ENCODE data around the gene RBBP5.

RBBP5 gene

DNA sequence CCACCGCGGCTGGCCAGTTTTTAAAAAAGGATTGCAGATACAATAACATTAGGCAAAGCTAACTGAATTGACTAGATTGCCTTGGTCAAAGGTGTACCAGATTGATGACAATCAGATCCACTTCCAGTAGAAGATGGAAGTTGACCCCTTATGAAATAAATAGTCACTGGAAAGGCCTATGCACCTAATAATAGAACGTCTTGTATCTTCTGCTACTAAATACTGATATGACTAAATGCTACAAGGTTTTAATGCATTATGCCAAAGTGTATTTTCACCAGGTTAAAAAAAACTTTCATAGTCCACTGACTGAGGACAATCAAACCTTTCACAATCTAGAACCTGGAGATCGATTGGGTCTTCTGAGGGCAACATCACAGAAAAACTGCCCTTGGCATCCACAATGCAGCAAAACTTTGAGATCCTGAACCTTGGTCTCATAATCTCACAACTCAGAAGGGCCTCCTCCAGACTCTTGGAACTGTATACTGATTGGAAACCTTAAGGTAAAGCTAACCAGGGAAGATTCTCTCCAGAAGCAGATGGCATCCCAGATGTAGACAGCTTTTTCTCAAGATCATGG, 7.8 kb upstream of the RBBP5 start:
- no peak for DNase-seq

DNA sequence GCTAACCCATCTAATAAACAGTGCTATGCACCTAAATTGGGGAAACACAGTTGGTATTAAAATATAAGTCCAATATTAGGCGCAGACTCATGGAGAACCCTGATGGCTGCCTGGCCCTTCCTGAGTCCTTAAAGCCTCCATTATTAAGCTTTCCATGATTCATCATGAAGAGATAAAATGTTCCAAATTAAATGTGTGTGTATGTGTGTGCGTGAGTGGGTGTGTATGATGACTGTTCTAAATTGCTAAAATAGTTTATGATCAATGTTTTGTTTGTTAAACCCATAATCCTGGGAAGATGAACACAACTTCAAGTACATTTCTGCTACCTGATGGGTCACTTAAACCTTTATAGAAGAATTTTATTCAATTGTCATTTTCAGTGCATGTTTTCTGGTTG, 6.3 kb upstream of the RBBP5 start:
- DNase-seq: no peak

DNA sequence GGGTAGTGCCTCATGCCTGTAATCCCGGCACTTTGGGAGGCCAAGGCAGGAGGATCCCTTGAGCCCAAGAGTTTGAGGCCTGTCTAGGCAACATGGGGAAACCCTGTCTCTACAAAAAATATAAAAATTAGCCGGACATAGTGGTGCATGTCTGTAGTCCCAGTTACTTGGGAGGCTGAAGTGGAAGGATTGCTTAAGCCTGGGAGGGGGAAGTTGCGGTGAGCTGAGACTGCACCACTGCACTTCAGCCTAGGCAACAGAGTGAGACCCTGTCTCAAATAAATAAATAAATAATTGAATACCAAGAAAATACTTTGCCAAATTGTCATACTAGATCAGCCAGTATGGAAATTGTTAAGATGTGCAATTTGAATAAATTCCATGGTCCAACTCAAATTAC, 5.9 kb upstream of the RBBP5 start:
- DNase-seq: no peak

- DNase-seq: no peak
Measured at GRCh38 chr1:205124726-205125125, 2.9 kb upstream of the RBBP5 start.

DNA sequence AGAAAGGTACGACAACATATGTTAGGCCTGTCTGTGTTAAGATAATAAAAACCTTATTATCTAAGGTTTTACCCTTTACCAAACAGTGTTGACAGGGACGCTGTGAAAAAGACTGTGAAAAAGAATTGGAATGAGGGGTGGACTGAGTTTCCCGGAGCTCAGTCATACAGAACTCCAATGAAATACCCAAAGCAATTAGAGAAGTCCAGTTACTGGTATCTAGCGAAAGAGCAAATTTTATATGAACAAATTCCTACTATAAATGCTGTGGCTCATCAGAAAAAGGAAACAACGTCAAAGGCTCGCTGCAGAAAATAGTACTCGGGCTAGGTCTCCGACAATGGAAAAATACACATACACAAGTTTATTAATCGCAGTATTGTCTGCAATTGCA, 708 bp upstream of the RBBP5 start:
- no peak for DNase-seq

GRCh38 chr1:205118752-205119151, 3.0 kb downstream of the RBBP5 start:
- DNase-seq: no peak

DNA sequence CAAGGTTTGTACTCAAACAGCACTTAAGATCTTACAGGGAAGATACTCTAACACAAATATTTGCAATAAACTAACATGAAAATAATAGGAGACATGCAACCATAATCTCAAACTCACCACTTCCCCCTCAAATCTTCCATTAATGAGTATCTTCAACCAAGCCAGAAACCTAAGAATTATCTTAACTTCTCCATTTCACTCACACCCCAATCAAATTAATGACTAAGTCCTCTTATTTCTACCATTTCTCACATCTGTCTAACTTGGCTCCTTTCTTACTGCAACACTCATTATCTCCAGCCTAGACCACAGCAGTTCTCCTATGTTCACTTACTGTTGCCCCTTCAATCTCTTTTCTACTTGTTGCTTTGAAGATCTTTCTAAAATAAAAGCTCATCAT, 10.4 kb downstream of the RBBP5 start:
- no peak for DNase-seq

DNA sequence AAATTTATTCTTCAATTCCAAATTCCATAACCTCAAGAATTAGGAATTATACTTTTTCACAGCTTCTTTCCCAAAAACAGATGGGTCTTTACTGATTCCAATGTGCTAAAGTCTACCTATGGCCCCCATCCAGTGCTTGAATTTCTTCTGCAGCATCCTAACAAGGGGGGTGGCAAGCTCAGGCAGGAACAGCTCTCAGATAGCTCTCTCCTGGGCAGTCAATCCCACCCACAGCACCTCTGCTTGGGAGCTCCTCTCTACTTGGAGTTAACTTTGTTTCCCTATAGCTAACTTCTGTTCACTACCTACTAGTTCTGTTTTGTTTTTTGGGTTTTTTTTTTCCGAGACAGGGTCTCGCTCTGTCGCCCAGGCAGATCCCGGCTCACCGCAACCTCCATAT, 12.1 kb downstream of the RBBP5 start:
- no peak for DNase-seq

DNA sequence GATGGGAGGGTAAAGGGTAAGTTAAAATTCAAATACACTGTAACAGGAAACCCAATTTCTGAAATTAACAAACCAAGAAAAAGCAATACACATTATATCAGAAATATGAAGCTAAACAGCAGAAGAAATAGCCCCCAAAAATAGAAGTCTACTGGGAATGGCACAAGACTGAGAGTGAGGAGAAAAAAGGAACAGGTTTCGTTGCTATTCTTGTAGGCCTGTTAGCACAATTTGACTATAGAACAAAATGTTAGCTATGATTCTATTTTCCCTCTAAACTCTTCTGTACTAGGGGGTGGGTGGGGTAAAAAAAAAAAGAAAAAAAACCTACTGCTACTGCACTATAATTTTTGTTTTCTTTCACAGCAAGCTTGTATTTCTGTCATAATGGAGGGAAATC, 12.5 kb downstream of the RBBP5 start:
- no peak for DNase-seq

- DNase-seq: no peak
Measured at GRCh38 chr1:205108464-205108863, 13.3 kb downstream of the RBBP5 start.

DNA sequence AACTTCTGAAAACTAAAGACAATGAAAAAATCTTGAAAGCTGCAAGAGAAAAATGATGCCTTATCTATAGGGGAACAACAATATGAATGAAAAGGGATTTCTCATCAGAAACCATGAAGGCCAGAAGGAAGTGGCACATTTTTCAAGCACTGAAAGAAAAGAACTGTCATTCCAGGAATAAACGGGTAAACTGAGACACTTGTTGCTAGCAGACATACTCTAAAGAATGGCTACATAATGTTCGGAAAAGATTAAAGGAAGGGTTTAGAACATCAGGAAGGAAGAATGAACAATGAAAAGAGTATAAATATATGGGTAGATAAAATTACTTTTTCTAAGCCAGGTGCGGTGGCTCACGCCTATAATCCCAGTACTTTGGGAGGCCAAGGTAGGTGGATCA, 14.5 kb downstream of the RBBP5 start:
- DNase-seq: no peak

DNA sequence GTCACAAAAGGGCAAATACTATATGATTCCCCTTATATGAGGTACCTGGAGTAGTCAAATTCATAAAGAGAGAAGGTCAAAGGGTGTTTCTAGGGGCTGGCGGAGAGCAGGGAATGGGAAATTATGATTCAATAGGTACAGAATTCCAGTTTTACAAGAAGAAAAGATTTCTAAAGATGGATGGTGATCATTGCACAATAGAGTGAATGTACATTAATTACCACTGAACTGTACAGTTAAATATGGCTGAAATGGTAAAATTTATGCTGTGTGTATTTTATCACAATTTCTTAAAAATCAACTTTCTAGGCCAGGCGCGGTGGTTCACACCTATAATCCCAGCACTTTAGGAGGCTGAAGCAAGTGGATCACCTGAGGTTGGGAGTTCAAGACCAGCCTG, 19.4 kb downstream of the RBBP5 start:
- DNase-seq: no peak

DNA sequence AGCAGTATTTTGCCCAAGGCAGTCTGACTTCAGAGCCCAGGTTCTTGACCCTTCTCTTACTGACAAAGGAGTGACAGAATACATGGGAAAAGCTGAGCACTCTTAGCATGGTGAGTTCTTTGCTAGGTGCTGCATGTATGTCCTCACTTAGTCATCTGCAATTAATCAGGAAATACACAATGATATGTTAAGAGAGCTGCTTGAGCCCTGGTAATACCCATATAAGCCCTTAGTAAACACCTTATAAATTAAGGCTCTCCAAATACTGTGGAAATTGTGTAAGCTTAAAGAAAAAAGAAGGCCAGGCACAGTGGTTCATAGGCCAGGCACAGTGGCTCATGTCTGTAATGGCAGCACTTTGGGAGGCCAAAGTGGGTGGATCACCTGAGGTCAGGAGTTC, 23.5 kb downstream of the RBBP5 start:
- DNase-seq: no peak

- no peak for DNase-seq
Measured at GRCh38 chr1:205095422-205095821, 26.4 kb downstream of the RBBP5 start.

GRCh38 chr1:205091043-205091740, 30.6 kb downstream of the RBBP5 start:
- DNase-seq: no peak

DNA sequence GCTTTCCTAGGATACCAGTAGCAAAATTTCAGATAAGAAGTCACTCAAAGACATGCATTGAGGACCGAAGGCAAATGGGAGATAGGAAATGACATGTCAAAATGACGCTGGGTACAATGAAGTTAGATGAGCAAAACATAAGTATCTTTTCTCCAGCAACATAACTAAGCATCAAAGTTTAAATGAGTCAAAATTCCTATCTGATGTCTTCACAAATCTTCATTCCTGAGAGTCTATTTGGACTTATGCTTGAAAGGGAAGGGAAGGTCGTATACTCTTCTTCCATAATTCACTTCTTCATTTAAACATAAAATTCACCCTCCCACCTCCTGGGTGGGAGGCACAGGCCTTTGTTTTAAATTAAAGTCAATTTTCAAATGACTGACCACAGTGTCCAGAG, 33.4 kb downstream of the RBBP5 start:
- DNase-seq: no peak

DNA sequence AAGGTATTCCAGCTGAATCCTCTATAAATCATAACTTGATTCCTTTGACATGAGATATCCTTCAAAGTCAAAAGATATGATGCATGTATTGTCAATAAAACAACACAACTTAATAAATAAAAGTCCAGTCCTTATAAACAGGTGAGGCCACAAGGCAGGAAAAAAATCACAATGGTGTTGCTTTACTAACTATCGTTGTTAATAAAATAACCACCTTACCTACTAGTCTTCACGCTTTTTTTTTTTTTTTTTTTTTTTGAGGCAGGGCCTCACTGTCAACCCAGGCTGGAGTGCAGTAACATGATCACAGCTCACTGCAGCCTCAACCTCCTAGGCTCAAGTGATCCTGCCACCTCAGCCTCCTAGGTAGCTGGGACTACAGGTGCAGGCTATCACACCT, 37.4 kb downstream of the RBBP5 start, which contains the start of gene TMEM81:
Gene TMEM81 (minus strand): TSS at position 101 of the 400 bp plus-strand sequence. CDS start 140 bp downstream, outside the sequence.
- DNase-seq: no peak

- DNase-seq: no peak
Measured at GRCh38 chr1:205082431-205082830, 39.3 kb downstream of the RBBP5 start.

DNA sequence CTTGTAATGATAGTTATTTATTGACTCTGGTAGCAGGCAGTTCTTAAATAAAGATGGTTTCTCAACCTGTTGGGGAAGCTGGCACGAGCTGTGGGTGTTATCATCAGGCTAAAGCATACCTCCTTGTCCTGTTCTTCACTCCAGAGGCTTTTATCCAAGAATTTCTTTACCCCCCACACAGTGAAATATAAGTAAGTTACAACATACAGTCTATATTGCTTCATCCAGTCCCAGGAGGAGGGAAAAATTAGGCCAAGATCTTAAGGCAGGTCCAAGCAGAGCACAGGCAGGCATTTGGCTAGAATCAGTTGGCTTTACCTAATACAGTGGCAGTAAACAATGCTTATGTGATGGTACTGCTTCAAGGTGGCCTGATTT, 43.9 kb downstream of the RBBP5 start:
- no peak for DNase-seq

- no peak for DNase-seq
Measured at GRCh38 chr1:205077158-205077933, 44.4 kb downstream of the RBBP5 start.

GRCh38 chr1:205076245-205076761, 45.5 kb downstream of the RBBP5 start:
- no peak for DNase-seq

- no peak for DNase-seq
Measured at GRCh38 chr1:205075642-205076155, 46.1 kb downstream of the RBBP5 start.

- DNase-seq: no peak
Measured at GRCh38 chr1:205074513-205074912, 47.3 kb downstream of the RBBP5 start.

DNA sequence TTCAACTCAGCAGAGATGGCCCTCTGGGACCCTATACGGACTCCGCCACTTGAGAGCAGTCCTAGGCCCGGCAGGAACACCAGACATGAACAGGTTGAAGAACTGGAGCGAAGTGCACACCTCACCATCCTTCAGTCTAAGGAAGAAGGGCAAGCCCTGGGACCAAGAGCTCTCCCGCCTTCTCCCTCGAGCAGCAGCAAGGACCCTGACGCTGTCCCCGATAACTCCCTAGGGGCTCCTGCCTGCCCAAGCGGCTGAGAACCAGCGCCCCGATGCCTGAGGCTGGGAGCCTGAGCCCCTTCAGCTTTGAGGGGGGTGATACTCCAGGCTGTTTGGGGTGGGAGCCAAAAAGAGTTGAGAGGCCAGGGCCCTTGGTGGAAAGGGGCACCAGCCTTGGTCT, 47.7 kb downstream of the RBBP5 start:
- no peak for DNase-seq
